WTC11 (cell line): Measurements from ENCODE around the gene TOMM40L. TPM values are rescaled to one million over a fixed set of nuclear protein-coding genes. Genes with fewer than 3 reads are reported as not detected.

Source experiments
- ATAC-seq: fragments of 200-7000 bp; cut with Tn5 transposase; 2 replicates; pipeline ENCODE4 v1.10.0; 2021; ENCODE audit warnings: mild to moderate bottlenecking, moderate library complexity
- CTCF ChIA-PET: fragments of 300-600 bp; sonication (Branson Sonifier 250); formaldehyde crosslinking; loops from one replicate; lab custom pipeline; 2021; ENCODE audit warnings: antibody characterized with exemption; lab: Charles Lee
- POLR2A ChIA-PET: fragments of 350-600 bp; sonication (Branson Sonifier 250); formaldehyde crosslinking; loops from one replicate; lab custom pipeline; 2021; ENCODE audit warnings: antibody characterized with exemption; lab: Charles Lee
- DNase-seq: peaks from one replicate; pipeline ENCODE4 v3.0.0; 2021; ENCODE audit warnings: low spot score
- H3K27ac Mint-ChIP-seq: 2 replicates; pipeline ENCODE4 v1.8.0; 2021; ENCODE audit warnings: mixed read lengths
- H3K27me3 Mint-ChIP-seq: 2 replicates; pipeline ENCODE4 v1.8.0; 2021; ENCODE audit warnings: low read depth, mild to moderate bottlenecking, moderate library complexity, mixed read lengths
- H3K36me3 Mint-ChIP-seq: 2 replicates; pipeline ENCODE4 v1.8.0; 2021; ENCODE audit warnings: mixed read lengths
- H3K4me1 Mint-ChIP-seq: 2 replicates; pipeline ENCODE4 v1.8.0; 2022; ENCODE audit warnings: mixed read lengths
- H3K4me3 Mint-ChIP-seq: 2 replicates; pipeline ENCODE4 v1.8.0; 2021; ENCODE audit warnings: mild to moderate bottlenecking, moderate library complexity, mixed read lengths
- H3K9me3 Mint-ChIP-seq: 2 replicates; pipeline ENCODE4 v1.8.0; 2021; ENCODE audit warnings: mixed read lengths
- ATF3 ChIP-seq: sonication (generic); formaldehyde crosslinking; conservative IDR thresholded peaks from 2 replicates; pipeline ENCODE4 v1.8.1; 2022; ENCODE audit warnings: mild to moderate bottlenecking, missing genetic modification reagents
- CBFB ChIP-seq: sonication (generic); formaldehyde crosslinking; IDR thresholded peaks from 2 replicates; pipeline ENCODE4 v1.8.1; 2022; ENCODE audit warnings: mild to moderate bottlenecking, low read depth, missing genetic modification reagents
- E2F4 ChIP-seq: sonication (generic); formaldehyde crosslinking; IDR thresholded peaks from 2 replicates; pipeline ENCODE4 v1.8.1; 2022; ENCODE audit warnings: low read depth, mild to moderate bottlenecking, moderate library complexity, missing genetic modification reagents, borderline replicate concordance
- FOXK1 ChIP-seq: sonication (generic); formaldehyde crosslinking; IDR thresholded peaks from 2 replicates; pipeline ENCODE4 v1.8.0; 2022; ENCODE audit warnings: mild to moderate bottlenecking, moderate library complexity, missing genetic modification reagents
- IRF2 ChIP-seq: sonication (generic); formaldehyde crosslinking; IDR thresholded peaks from 2 replicates; pipeline ENCODE4 v1.8.0; 2022; ENCODE audit warnings: low read depth, missing genetic modification reagents, borderline replicate concordance
- JUN ChIP-seq: sonication (generic); formaldehyde crosslinking; IDR thresholded peaks from 2 replicates; pipeline ENCODE4 v1.8.0; 2023; ENCODE audit warnings: mild to moderate bottlenecking, missing genetic modification reagents
- KAT7 ChIP-seq: sonication (generic); formaldehyde crosslinking; IDR thresholded peaks from 2 replicates; pipeline ENCODE4 v1.8.1; 2023; ENCODE audit warnings: missing genetic modification reagents, mild to moderate bottlenecking, borderline replicate concordance
- NR2C2 ChIP-seq: sonication (generic); formaldehyde crosslinking; IDR thresholded peaks from 2 replicates; pipeline ENCODE4 v1.8.0; 2022; ENCODE audit warnings: mild to moderate bottlenecking, missing genetic modification reagents
- ZNF121 ChIP-seq: sonication (generic); formaldehyde crosslinking; IDR thresholded peaks from 2 replicates; pipeline ENCODE4 v1.8.0; 2023; ENCODE audit warnings: missing genetic modification reagents
- ZNF219 ChIP-seq: sonication (generic); formaldehyde crosslinking; IDR thresholded peaks from 2 replicates; pipeline ENCODE4 v1.8.0; 2023; ENCODE audit warnings: missing genetic modification reagents, mild to moderate bottlenecking, borderline replicate concordance
- ZNF263 ChIP-seq: sonication (generic); formaldehyde crosslinking; IDR thresholded peaks from 2 replicates; pipeline ENCODE4 v1.8.1; 2022; ENCODE audit warnings: low read depth, mild to moderate bottlenecking, moderate library complexity, missing genetic modification reagents
- total RNA-seq: library from RNA; stranded (reverse); gene quantifications from 3 replicates; pipeline ENCODE4 v1.2.3, GENCODE V29; 2021
- TF ChIP-seq, protein P1 (sequence below): sonication (generic); formaldehyde crosslinking; IDR thresholded peaks from 2 replicates; pipeline ENCODE4 v1.8.0; 2022; ENCODE audit warnings: mild to moderate bottlenecking, missing genetic modification reagents
- TF ChIP-seq, protein P2 (sequence below): sonication (generic); formaldehyde crosslinking; IDR thresholded peaks from 2 replicates; pipeline ENCODE4 v1.8.1; 2023; ENCODE audit warnings: mild to moderate bottlenecking, missing genetic modification reagents, borderline replicate concordance
- TF ChIP-seq, protein P3 (sequence below): sonication (generic); formaldehyde crosslinking; IDR thresholded peaks from 2 replicates; pipeline ENCODE4 v1.8.1; 2023; ENCODE audit warnings: mild to moderate bottlenecking, missing genetic modification reagents

The TOMM40L gene
- total RNA-seq, 1 experiment from 2014 or later: 16.9 TPM

GRCh38 chr1:161260376-161261260 is 34.8 kb downstream of the TOMM40L start:
- Mint-ChIP-seq H3K27me3 (peaks cover 70% of the 10 kb centered on the region), H3K9me3 (peaks cover 28% of the 10 kb centered on the region), H3K36me3 (peaks cover 19% of the 10 kb centered on the region), H3K4me1 (peaks cover 22% of the 10 kb centered on the region), H3K4me3 (no peak overlapping the region; the same call in 1 of the 2 replicates), H3K27ac (no peak overlapping the region)
- ChIA-PET CTCF (interaction anchor here (1.6 to 1.8 kb wide), 2 partner anchors 30 to 46 kb away, joined by 4 to 6 read pairs; no protein-coding TSS in a partner anchor), POLR2A (no interaction called here)
- DNase-seq (no peak), ATAC-seq (no peak)
- no peak for TF ChIP-seq FOXK1 (CRISPR knock-in tag)
- no peak for TF ChIP-seq JUN (CRISPR knock-in tag)
- TF ChIP-seq, protein P1, sequence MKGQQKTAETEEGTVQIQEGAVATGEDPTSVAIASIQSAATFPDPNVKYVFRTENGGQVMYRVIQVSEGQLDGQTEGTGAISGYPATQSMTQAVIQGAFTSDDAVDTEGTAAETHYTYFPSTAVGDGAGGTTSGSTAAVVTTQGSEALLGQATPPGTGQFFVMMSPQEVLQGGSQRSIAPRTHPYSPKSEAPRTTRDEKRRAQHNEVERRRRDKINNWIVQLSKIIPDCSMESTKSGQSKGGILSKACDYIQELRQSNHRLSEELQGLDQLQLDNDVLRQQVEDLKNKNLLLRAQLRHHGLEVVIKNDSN (CRISPR knock-in tag): no peak
- TF ChIP-seq ATF3 (CRISPR knock-in tag): no peak
- no peak for TF ChIP-seq ZNF219 (CRISPR knock-in tag)
- TF ChIP-seq ZNF121 (CRISPR knock-in tag): no peak
- no peak for TF ChIP-seq CBFB (CRISPR knock-in tag)
- no peak for TF ChIP-seq NR2C2
- no peak for TF ChIP-seq E2F4 (CRISPR knock-in tag)
- TF ChIP-seq, protein P2, sequence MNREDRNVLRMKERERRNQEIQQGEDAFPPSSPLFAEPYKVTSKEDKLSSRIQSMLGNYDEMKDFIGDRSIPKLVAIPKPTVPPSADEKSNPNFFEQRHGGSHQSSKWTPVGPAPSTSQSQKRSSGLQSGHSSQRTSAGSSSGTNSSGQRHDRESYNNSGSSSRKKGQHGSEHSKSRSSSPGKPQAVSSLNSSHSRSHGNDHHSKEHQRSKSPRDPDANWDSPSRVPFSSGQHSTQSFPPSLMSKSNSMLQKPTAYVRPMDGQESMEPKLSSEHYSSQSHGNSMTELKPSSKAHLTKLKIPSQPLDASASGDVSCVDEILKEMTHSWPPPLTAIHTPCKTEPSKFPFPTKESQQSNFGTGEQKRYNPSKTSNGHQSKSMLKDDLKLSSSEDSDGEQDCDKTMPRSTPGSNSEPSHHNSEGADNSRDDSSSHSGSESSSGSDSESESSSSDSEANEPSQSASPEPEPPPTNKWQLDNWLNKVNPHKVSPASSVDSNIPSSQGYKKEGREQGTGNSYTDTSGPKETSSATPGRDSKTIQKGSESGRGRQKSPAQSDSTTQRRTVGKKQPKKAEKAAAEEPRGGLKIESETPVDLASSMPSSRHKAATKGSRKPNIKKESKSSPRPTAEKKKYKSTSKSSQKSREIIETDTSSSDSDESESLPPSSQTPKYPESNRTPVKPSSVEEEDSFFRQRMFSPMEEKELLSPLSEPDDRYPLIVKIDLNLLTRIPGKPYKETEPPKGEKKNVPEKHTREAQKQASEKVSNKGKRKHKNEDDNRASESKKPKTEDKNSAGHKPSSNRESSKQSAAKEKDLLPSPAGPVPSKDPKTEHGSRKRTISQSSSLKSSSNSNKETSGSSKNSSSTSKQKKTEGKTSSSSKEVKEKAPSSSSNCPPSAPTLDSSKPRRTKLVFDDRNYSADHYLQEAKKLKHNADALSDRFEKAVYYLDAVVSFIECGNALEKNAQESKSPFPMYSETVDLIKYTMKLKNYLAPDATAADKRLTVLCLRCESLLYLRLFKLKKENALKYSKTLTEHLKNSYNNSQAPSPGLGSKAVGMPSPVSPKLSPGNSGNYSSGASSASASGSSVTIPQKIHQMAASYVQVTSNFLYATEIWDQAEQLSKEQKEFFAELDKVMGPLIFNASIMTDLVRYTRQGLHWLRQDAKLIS (CRISPR knock-in tag): no peak
- no peak for TF ChIP-seq KAT7 (CRISPR knock-in tag)
- no peak for TF ChIP-seq IRF2 (CRISPR knock-in tag)
- no peak for TF ChIP-seq ZNF263 (CRISPR knock-in tag)
- TF ChIP-seq, protein P3, sequence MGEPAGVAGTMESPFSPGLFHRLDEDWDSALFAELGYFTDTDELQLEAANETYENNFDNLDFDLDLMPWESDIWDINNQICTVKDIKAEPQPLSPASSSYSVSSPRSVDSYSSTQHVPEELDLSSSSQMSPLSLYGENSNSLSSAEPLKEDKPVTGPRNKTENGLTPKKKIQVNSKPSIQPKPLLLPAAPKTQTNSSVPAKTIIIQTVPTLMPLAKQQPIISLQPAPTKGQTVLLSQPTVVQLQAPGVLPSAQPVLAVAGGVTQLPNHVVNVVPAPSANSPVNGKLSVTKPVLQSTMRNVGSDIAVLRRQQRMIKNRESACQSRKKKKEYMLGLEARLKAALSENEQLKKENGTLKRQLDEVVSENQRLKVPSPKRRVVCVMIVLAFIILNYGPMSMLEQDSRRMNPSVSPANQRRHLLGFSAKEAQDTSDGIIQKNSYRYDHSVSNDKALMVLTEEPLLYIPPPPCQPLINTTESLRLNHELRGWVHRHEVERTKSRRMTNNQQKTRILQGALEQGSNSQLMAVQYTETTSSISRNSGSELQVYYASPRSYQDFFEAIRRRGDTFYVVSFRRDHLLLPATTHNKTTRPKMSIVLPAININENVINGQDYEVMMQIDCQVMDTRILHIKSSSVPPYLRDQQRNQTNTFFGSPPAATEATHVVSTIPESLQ (CRISPR knock-in tag): no peak
